HUES64 (cell line): Measurements from ENCODE around the gene KYAT1.

Experiments
- H3K27ac ChIP-seq: 2 replicates; pipeline ENCODE4 v1.7.0; 2013; ENCODE audit warnings: low read depth, low read length, inconsistent platforms
- H3K27me3 ChIP-seq: 2 replicates; pipeline ENCODE4 v1.6.1; 2013; ENCODE audit warnings: mild to moderate bottlenecking, low read length; ENCODE audit not compliant: insufficient read depth
- H3K36me3 ChIP-seq: 2 replicates; pipeline ENCODE4 v1.6.1; 2013; ENCODE audit warnings: mild to moderate bottlenecking, low read length; ENCODE audit not compliant: insufficient read depth
- H3K4me1 ChIP-seq: 2 replicates; pipeline ENCODE4 v1.6.1; 2013; ENCODE audit warnings: mild to moderate bottlenecking, low read length, moderate library complexity; ENCODE audit not compliant: insufficient read depth
- H3K4me3 ChIP-seq: 2 replicates; pipeline ENCODE4 v1.5.1; 2013; ENCODE audit warnings: mild to moderate bottlenecking, low read length, moderate library complexity
- H3K9ac ChIP-seq: 2 replicates; pipeline ENCODE4 v1.6.1; 2013; ENCODE audit warnings: mild to moderate bottlenecking, low read depth, low read length
- H3K9me3 ChIP-seq: 2 replicates; pipeline ENCODE4 v1.6.1; 2013; ENCODE audit warnings: low read depth, low read length; ENCODE audit not compliant: insufficient read depth
- WGBS: fragments of 150-250, 120-280 bp; methylation state at CpG from one replicate; pipeline ENCODE4 v1.1.7; 2013; ENCODE audit warnings: missing lambda C conversion rate; 5-methylcytosine and 5-hydroxymethylcytosine counted together

The KYAT1 gene

DNA sequence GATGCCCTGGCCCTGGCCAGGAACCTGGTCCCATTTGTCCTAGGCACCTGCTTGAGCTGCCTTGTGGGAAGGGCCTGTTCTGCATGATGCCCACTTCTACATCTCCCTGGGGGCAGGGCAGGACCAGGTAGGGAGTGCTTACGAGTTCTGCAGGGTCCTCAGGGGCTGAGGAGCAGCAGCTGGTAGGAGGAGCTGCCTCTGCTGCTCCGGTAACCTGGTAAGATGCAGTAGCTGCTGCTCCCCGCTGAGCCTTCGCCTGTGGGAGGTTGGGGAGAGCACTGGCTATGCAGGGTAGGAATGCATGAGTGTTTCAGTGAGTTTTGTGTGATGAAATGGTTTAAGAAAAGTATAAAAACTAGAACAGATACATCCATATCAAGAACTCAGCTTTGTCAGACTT lies 13.8 kb upstream of the KYAT1 start:
- Histone ChIP-seq H3K9me3 (no peaks in the 10 kb centered on the region), H3K36me3 (peaks cover 72% of the 10 kb centered on the region), H3K4me3 (no peak overlapping the region), H3K27ac (peak overlapping the region; percentile 41; the same call in 1 of the 2 replicates), H3K9ac (peak overlapping the region; percentile 33; the same call in 1 of the 2 replicates), H3K27me3 (no peaks in the 10 kb centered on the region), H3K4me1 (peaks cover 14% of the 10 kb centered on the region)
- WGBS, result 32% methylated on average over 4 of the region's 4 CpGs

DNA sequence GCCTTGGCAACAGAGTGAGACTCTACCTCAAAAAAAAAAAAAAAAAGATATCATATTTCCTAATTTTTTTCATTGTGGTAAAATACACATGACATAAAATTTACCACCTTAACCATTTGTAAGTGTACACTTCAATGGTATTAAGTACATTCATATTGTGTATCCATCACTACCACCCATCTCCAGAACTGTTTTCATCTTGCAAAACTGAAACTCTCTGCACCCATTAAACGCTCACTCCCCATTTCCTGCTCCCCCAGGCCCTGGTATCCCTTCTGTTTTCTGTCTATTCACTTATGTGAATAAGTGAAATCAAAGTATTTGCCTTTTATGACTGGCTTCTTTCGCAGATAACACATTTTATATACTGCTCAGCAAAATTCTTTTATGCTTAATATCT lies 13.0 kb upstream of the KYAT1 start:
- peaks cover 78% of the 10 kb centered on the region for H3K36me3 ChIP-seq
- no peak overlapping the region for H3K27ac ChIP-seq

DNA sequence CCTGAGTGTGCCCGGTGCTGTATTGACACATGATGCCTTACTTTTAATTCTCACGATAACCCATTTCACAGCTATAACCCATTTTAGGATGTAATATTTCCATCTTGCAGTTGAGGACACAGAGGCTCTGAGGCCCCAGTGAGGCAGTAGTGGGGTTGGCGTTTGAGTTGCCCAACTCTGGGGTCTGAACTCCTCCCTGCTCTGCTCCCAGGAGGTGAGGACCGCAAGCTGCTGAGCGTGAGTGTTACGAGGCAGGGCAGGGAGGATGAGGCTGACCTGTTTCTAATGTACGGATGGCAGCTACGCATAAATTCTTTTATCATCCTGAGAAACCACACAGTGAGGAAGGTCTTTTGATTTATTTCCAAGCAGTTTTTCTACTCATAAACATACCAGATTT lies 11.6 kb upstream of the KYAT1 start:
- H3K9me3 ChIP-seq, result no peaks in the 10 kb centered on the region
- WGBS, result 93% methylated on average over 8 of the region's 8 CpGs

More for the DNA sequence above, 13.0 kb upstream of the KYAT1 start:
- no peaks in the 10 kb centered on the region for H3K27me3 ChIP-seq
- 92% methylated on average over 2 of the region's 2 CpGs for WGBS
- no peak overlapping the region for H3K4me3 ChIP-seq
- no peaks in the 10 kb centered on the region for H3K9me3 ChIP-seq
- peaks cover 14% of the 10 kb centered on the region for H3K4me1 ChIP-seq
- H3K9ac ChIP-seq, result no peak overlapping the region

DNA sequence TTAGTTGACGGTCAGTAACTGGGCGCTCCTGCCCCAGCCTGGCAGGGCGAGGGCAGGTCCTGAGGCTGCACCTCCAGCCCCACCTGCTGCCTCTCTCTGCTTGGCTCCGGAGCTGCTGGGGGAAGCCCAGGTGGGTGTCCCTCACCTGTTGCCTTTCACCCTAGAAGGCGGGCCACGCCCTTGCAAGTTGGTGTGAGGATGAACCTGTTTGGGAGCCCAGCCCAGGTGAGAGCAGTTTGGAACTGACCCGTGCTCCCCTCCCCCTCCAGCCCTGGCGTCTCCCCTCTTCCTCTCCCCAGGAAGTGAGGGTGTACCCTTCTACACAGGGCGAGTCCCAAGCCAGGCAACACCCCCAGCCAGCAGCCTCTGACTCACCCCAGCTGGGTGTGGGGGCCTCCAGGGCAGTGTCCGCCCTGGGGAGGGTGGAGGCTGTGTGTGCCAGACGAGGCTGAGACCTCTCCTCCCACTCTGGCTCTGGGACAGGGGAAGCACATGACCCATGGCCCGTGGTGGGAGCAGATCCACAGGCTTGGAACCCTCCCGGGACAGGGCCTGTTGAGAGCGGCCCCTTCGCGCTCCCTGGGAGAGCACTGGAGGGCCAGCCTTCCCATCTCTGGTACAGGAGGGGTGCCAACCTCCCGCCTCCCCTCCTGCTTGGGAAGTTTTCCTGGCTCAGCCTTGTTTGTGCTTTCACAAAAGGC lies 10.6 kb upstream of the KYAT1 start:
- Histone ChIP-seq H3K36me3 (peaks cover 67% of the 10 kb centered on the region), H3K4me1 (peaks cover 25% of the 10 kb centered on the region), H3K9ac (peak overlapping the region; percentile 19; the same call in 1 of the 2 replicates), H3K27me3 (no peaks in the 10 kb centered on the region), H3K9me3 (no peaks in the 10 kb centered on the region), H3K27ac (0 out of 2 replicates have a peak overlapping the region, but pooled peaks have one; percentile 13), H3K4me3 (no peak overlapping the region)
- 90% methylated on average over 17 of the region's 17 CpGs for WGBS

More for the DNA sequence above, 11.6 kb upstream of the KYAT1 start:
- Histone ChIP-seq H3K27ac (no peak overlapping the region), H3K9ac (no peak overlapping the region), H3K27me3 (no peaks in the 10 kb centered on the region), H3K4me1 (peaks cover 20% of the 10 kb centered on the region), H3K4me3 (no peak overlapping the region), H3K36me3 (peaks cover 75% of the 10 kb centered on the region)

DNA sequence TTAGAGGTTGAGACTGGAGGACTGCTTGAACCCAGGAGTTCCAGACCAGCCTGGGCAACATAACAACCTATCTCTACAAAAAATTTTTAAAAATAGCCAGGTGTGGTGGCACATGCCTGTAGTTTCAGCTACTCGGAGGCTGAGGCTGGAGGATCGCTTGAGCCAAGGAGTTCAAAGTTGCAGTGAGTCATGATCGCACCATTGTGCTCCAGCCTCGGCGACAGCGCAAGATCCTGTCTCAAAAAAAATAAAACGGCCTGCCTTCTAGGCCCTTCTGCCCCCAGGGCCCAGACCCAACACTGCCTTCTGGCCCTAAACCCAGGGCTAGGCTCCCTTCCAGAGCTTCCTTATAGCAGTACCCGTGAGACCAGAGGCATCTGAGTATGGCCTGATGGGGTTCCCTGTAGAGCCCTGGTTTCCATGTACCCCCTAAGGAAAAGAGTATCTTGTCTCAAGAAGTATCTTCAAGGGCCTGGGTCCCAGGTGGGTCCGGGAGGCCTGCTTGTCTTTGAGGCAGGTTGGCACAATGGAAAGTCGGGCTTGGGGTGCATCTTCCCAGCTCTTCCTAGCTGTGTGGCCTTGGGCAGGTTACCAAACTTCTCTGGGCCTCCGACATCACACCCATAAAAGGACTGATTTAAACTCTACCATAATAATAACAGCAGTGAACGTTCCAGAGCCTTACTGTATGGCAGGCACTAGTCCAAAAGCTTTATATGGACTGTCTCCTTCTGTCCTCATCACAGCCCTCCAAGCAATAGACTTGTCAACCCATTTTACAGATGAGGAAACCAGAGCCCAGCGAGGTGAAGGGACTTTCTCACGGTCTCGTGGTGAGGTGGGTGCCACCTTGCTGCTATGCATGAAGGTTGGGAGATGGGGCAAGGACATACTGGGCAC lies 9.8 kb upstream of the KYAT1 start:
- Histone ChIP-seq H3K4me3 (no peak overlapping the region), H3K9ac (no peak overlapping the region), H3K36me3 (peaks cover 67% of the 10 kb centered on the region), H3K9me3 (no peaks in the 10 kb centered on the region), H3K27me3 (no peaks in the 10 kb centered on the region), H3K27ac (no peak overlapping the region), H3K4me1 (peaks cover 27% of the 10 kb centered on the region)
- WGBS, result 94% methylated on average over 15 of the region's 15 CpGs

DNA sequence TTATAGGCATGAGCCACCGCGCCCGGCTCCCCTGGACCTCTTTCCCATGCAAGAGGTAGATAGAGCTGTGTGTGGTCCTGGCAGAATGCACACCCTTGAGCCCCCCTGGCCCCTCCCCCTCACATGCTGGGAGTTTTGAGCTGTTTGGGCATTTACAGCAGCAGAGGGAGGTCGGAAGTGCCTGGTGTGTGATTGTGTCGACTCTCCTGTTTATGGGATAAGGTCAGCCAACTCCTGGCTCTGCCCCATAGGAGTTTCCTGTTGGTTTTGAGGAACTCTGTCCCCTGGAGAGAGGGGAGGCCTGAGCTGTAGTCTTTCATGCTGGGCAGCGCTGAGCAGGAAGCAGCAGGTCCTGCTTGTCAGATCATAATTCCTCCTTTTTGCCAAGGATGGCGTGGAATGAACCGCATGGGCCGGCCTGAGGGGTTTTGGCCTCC lies 6.2 kb upstream of the KYAT1 start:
- WGBS, result 27% methylated on average over 9 of the region's 9 CpGs
- Histone ChIP-seq H3K9ac (peak overlapping the region; percentile 7; the same call in 1 of the 2 replicates), H3K9me3 (no peaks in the 10 kb centered on the region), H3K36me3 (peaks cover 57% of the 10 kb centered on the region), H3K27ac (peak overlapping the region; percentile 84; the same call in 1 of the 2 replicates), H3K27me3 (no peaks in the 10 kb centered on the region), H3K4me1 (peaks cover 19% of the 10 kb centered on the region; the same call in 1 of the 2 replicates), H3K4me3 (no peak overlapping the region)

DNA sequence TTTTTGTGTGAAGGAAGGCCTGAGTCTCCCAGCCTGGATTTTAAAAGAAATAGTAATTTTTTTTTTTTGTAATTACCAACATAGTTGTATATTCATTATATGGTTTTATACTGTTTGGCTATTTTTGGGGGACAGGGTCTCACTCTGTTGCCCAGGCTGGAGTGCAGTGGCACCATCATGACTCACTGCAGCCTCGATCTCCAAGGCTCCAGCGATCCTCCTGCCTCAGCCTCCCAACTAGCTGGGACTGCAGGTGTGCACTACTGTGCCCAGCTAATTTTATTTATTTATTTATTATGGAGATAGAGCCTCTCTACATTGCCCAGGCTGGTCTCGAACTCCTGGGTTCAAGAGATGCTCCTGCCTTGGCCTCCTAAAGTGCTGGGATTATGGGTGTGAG lies 5.3 kb upstream of the KYAT1 start:
- Histone ChIP-seq H3K36me3 (peaks cover 51% of the 10 kb centered on the region), H3K9ac (no peak overlapping the region), H3K4me3 (no peak overlapping the region), H3K9me3 (no peaks in the 10 kb centered on the region), H3K27me3 (no peaks in the 10 kb centered on the region), H3K27ac (peak overlapping the region; percentile 24; the same call in 1 of the 2 replicates), H3K4me1 (peaks cover 19% of the 10 kb centered on the region; the same call in 1 of the 2 replicates)
- 98% methylated on average over 3 of the region's 3 CpGs for WGBS

DNA sequence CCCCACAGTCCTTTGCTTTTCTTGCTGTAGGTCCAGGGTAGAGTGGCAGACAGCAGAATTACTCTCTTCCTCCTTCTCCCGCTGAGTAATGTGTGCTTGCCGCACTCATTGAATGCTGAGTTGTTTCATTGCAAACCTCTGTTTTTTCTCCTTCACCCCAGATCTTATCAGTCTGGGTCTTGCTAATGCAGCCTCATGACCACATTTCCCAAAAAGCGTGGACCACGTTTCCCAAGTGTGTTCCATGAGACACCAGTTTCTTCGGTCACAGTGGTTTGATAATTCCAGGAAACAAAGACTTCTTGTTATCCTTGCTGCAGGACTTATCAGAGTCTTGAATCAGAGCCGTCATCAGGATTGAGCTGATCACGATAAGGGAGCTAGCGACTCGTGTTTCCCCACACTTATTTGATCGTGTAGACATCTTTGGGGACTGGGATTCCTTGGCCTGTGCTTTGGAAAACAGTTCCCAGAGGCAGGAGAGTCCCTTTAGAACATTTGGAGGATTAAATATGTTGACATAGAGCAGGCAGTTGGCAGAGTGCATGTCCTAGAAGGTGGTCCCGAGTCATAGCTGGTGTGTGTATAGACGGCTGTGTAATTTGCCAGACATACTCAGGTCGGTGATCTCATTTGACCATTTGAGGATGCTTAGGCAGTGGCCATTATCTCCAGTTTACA lies 4.6 kb upstream of the KYAT1 start:
- Histone ChIP-seq H3K27ac (no peak overlapping the region; the same call in 1 of the 2 replicates), H3K9me3 (no peaks in the 10 kb centered on the region), H3K9ac (no peak overlapping the region), H3K4me3 (no peak overlapping the region), H3K36me3 (peaks cover 44% of the 10 kb centered on the region), H3K27me3 (no peaks in the 10 kb centered on the region), H3K4me1 (peaks cover 19% of the 10 kb centered on the region; the same call in 1 of the 2 replicates)
- 91% methylated on average over 13 of the region's 13 CpGs for WGBS

DNA sequence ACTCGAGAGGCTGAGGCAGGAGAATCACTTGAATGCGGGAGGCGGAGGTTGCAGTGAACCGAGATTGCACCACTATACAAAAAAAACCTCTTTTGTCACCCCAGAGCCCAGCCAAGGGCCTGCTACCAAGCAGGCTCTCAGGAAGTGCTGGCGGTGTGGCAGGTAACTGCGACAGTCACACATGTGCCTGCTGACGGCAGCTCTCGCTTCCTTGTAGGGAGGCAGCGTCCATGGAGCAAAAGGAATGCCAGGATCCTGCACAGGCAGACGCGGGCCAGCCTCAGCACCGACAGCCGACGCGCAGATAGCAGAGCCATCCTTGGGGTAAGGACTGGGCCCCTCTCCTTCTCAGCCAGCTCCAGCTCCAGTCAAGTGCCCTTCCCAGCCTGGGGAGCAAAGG lies 4.0 kb upstream of the KYAT1 start:
- peaks cover 42% of the 10 kb centered on the region for H3K36me3 ChIP-seq
- peaks cover 19% of the 10 kb centered on the region; the same call in 1 of the 2 replicates for H3K4me1 ChIP-seq
- H3K9ac ChIP-seq, result no peak overlapping the region
- H3K4me3 ChIP-seq, result no peak overlapping the region
- H3K27ac ChIP-seq, result no peak overlapping the region; the same call in 1 of the 2 replicates
- H3K9me3 ChIP-seq, result no peaks in the 10 kb centered on the region
- WGBS, result 94% methylated on average over 15 of the region's 15 CpGs
- no peaks in the 10 kb centered on the region for H3K27me3 ChIP-seq

DNA sequence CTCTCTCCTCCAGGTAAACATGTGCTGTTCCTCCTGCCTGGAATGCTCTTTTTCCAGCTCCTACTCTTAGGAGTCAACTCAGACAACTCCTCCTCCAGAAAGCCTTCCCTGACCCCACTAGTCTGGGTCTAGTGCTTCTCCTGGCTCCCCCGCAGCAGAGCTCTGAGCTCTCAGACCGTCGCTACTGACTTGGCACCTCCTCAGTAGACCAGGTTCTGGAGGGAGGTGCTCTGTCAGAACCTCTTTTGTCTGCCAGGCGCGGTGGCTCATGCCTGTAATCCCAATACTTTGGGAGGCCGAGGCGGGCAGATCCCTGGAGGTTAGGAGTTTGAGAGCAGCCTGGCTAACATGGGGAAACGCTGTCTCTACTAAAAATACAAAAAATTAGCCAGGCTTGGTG lies 3.6 kb upstream of the KYAT1 start:
- no peak overlapping the region for H3K9ac ChIP-seq
- 89% methylated on average over 8 of the region's 8 CpGs for WGBS
- H3K4me1 ChIP-seq, result peaks cover 19% of the 10 kb centered on the region; the same call in 1 of the 2 replicates
- no peak overlapping the region for H3K27ac ChIP-seq
- peaks cover 38% of the 10 kb centered on the region for H3K36me3 ChIP-seq
- no peak overlapping the region for H3K4me3 ChIP-seq
- H3K9me3 ChIP-seq, result no peaks in the 10 kb centered on the region
- H3K27me3 ChIP-seq, result no peaks in the 10 kb centered on the region
